Fibroblast of lung (primary cell): ENCODE measurements around the gene STPG4. TPM values are rescaled to one million over a fixed set of nuclear protein-coding genes. Genes with fewer than 3 reads are reported as not detected.
A peak's percentile ranks its signal among the peaks of the same experiment; 100 is the strongest.

Source experiments
- DNase-seq, 2 donors: peaks; one replicate each; pipeline versions ENCODE4 v3.0.0 to v3.0.0-alpha.2; 2010; ENCODE audit warnings: low read depth in 2 of 2
- H2AFZ ChIP-seq: 2 replicates; pipeline ENCODE4 v1.5.1; 2012; ENCODE audit warnings: low read length, control low read depth, inconsistent platforms
- H3K27ac ChIP-seq: 2 replicates; pipeline ENCODE4 v1.5.1; 2011; ENCODE audit warnings: low read length, control low read depth; ENCODE audit not compliant: insufficient read depth
- H3K27me3 ChIP-seq: 2 replicates; pipeline ENCODE4 v1.5.1; 2011; ENCODE audit warnings: mild to moderate bottlenecking, low read length; ENCODE audit not compliant: control insufficient read depth, insufficient read depth
- H3K36me3 ChIP-seq: 2 replicates; pipeline ENCODE4 v1.5.1; 2011; ENCODE audit warnings: low read length; ENCODE audit not compliant: control insufficient read depth, insufficient read depth
- H3K4me1 ChIP-seq: 2 replicates; pipeline ENCODE4 v1.5.1; 2011; ENCODE audit warnings: low read length; ENCODE audit not compliant: control insufficient read depth, insufficient read depth; ENCODE audit errors: extremely low read depth
- H3K4me2 ChIP-seq: 2 replicates; pipeline ENCODE4 v1.5.1; 2011; ENCODE audit warnings: low read length, control low read depth; ENCODE audit not compliant: insufficient read depth; ENCODE audit errors: extremely low read depth
- H3K4me3 ChIP-seq, 4 experiments: fragments of 200-600 bp in 1 of 4; sonication (generic) in 1 of 4; replicated peaks in 1 of 4; 2 replicates each; pipeline ENCODE4 v1.5.1; 2011 to 2016; ENCODE audit warnings: low read length in 4 of 4, low read depth in 3 of 4, mild to moderate bottlenecking in 3 of 4, control low read depth in 2 of 4, inconsistent platforms in 1 of 4, mixed read lengths in 1 of 4; ENCODE audit not compliant: insufficient read depth in 1 of 4; ENCODE audit errors: control extremely low read depth in 1 of 4
- H3K79me2 ChIP-seq: 2 replicates; pipeline ENCODE4 v1.5.1; 2012; ENCODE audit warnings: mild to moderate bottlenecking, low read length, inconsistent platforms; ENCODE audit not compliant: control insufficient read depth, insufficient read depth
- H3K9ac ChIP-seq: 2 replicates; pipeline ENCODE4 v1.5.1; 2011; ENCODE audit warnings: mild to moderate bottlenecking, low read length, control low read depth; ENCODE audit not compliant: insufficient read depth
- H3K9me3 ChIP-seq: 2 replicates; pipeline ENCODE4 v1.5.1; 2012; ENCODE audit warnings: low read depth, low read length; ENCODE audit not compliant: control insufficient read depth, insufficient read depth
- H4K20me1 ChIP-seq: 2 replicates; pipeline ENCODE4 v1.5.1; 2011; ENCODE audit warnings: low read length; ENCODE audit not compliant: control insufficient read depth, insufficient read depth; ENCODE audit errors: extremely low read depth
- CTCF ChIP-seq, 2 donors: IDR thresholded peaks in 1 of 2; conservative IDR thresholded peaks in 1 of 2; 1 replicate in 1 of 2; 2 replicates in 1 of 2; pipeline ENCODE4 v1.5.1; 2011 to 2012; ENCODE audit warnings: low read length in 2 of 2, control low read depth in 1 of 2, inconsistent platforms in 1 of 2, low read depth in 1 of 2, mild to moderate bottlenecking in 1 of 2
- EZH2 ChIP-seq: IDR thresholded peaks from 2 replicates; pipeline ENCODE4 v1.5.1; 2012; ENCODE audit warnings: low read length, control low read depth, mild to moderate bottlenecking; ENCODE audit errors: missing control alignments
- polyA plus RNA-seq, 2 donors: library from polyadenylated mRNA; depleted of rRNA in 1 of 2; stranded (reverse) in 1 of 2; unstranded in 1 of 2; fragments of >200 nt; gene quantifications; 2 replicates each; pipeline ENCODE4 v1.2.1, GENCODE V29; 2011 to 2012; ENCODE audit warnings: missing spikeins in 1 of 2
- total RNA-seq: library from RNA; depleted of rRNA; stranded (reverse); fragments of >200 nt; gene quantifications from 2 replicates; pipeline ENCODE4 v1.2.1, GENCODE V29; 2014

Gene STPG4
- total and polyA plus RNA-seq, 2 donors (not counting 1 experiment from before 2014, with no cell fraction given) = 0.33 TPM; not detected in 1

GRCh38 chr2:47067788-47068407 is 87.2 kb downstream of the STPG4 start:
- H3K79me2 ChIP-seq = no peaks in the 10 kb centered on the region
- H4K20me1 ChIP-seq = no peaks in the 10 kb centered on the region
- H3K4me3 ChIP-seq = no peak overlapping the region
- H3K36me3 ChIP-seq = peaks cover 3% of the 10 kb centered on the region
- H3K9ac ChIP-seq = no peak overlapping the region
- TF ChIP-seq CTCF (conservative IDR thresholded peaks at IDR 0.05 in 1 of 2, IDR thresholded peaks at IDR 0.05 in 1 of 2; ENCODE audit: low read depth in 1 of 2, low read length in 2 of 2) = no peak
- TF ChIP-seq EZH2 = no peak
- no peak overlapping the region for H3K4me2 ChIP-seq
- no peaks in the 10 kb centered on the region for H3K27me3 ChIP-seq
- no peak for DNase-seq
- H2AFZ ChIP-seq = no peak overlapping the region
- no peaks in the 10 kb centered on the region for H3K9me3 ChIP-seq
- H3K27ac ChIP-seq = peak overlapping the region; percentile 95
- peaks cover 65% of the 10 kb centered on the region for H3K4me1 ChIP-seq

DNA sequence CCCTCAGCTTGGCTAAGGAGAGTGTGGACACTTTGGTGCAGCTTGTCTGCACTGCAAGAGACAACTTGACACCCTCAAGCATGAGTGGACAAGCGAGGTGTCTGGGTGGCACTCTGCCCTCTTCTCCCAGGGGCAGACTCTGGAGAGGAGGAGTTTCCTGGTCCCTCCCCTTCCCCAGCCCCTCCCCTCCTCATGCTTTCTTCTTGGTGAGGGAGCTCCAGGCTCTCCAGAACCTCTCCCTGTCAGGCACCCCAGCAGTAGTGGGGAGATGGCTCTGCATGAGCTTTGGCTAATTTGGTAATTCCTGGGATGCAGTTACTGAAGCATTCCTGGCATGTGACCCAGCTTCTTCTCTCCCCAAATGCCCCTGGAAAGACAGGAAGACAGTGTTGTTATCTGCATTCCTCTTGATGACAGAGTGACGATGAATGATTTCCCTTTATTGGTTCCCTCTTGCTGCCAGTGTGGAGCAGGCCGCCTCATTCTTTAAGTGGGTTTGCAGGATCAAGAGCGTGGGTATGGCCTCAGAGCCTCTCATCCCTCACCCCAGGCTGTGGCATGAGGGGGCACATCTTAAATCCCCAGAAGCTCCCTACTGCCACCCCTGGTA is 89.2 kb downstream of the STPG4 start:
- Histone ChIP-seq H3K27ac (peak overlapping the region; percentile 77), H3K9me3 (no peaks in the 10 kb centered on the region), H3K36me3 (peaks cover 5% of the 10 kb centered on the region), H4K20me1 (no peaks in the 10 kb centered on the region), H2AFZ (no peak overlapping the region), H3K4me2 (no peak overlapping the region), H3K4me1 (peaks cover 63% of the 10 kb centered on the region), H3K79me2 (no peaks in the 10 kb centered on the region), H3K4me3 (no peak overlapping the region), H3K27me3 (no peaks in the 10 kb centered on the region), H3K9ac (peak overlapping the region; percentile 26)
- peak; percentile 61 to 91 for DNase-seq
- no peak for TF ChIP-seq EZH2
- TF ChIP-seq CTCF (conservative IDR thresholded peaks at IDR 0.05 in 1 of 2, IDR thresholded peaks at IDR 0.05 in 1 of 2; ENCODE audit: low read depth in 1 of 2, low read length in 2 of 2) = no peak

GRCh38 chr2:47065343-47065742 is 89.8 kb downstream of the STPG4 start:
- H3K4me3 ChIP-seq = no peak overlapping the region
- H3K4me1 ChIP-seq = peaks cover 58% of the 10 kb centered on the region
- H3K79me2 ChIP-seq = no peaks in the 10 kb centered on the region
- no peaks in the 10 kb centered on the region for H3K27me3 ChIP-seq
- H3K9ac ChIP-seq = peak overlapping the region; percentile 26
- H3K27ac ChIP-seq = peak overlapping the region; percentile 77
- no peak for TF ChIP-seq CTCF (conservative IDR thresholded peaks at IDR 0.05 in 1 of 2, IDR thresholded peaks at IDR 0.05 in 1 of 2; ENCODE audit: low read depth in 1 of 2, low read length in 2 of 2)
- TF ChIP-seq EZH2 = no peak
- H3K9me3 ChIP-seq = no peaks in the 10 kb centered on the region
- H4K20me1 ChIP-seq = no peaks in the 10 kb centered on the region
- H3K4me2 ChIP-seq = no peak overlapping the region
- no peak for DNase-seq
- H3K36me3 ChIP-seq = peaks cover 5% of the 10 kb centered on the region
- H2AFZ ChIP-seq = no peak overlapping the region
